ENCODE results near the gene CCL3. TPM values are rescaled to one million over a fixed set of nuclear protein-coding genes. Genes with fewer than 3 reads are reported as not detected.

Gene CCL3
- total and polyA plus RNA-seq, 2 donors (not counting 3 experiments of a cell fraction or from before 2014, with no cell fraction given), result not detected

DNA sequence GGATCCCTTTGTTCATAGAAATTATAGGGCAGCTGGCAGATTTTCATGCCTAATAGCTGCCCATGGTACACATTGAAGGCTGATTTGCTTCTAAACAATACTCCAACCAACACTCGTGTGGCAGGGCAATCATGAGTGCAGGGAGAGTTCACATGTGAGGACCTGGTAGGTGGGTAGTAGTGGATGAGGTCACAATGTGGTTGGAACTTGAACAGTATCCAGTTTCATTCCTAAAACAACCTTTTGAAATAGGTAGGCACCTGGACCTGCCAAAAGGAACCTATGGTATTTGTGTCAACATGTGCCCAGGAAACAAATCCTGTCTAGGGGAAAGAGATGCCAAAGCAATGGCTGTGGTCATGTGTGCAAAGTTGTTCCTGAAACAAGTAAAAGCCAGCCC is 46.5 kb upstream of the CCL3 start:
- dilution Hi-C loops (cut with MboI; ENCODE audit: extremely low pct_ligation_motif_present, low sequenced_read_pairs), result no loop called here

DNA sequence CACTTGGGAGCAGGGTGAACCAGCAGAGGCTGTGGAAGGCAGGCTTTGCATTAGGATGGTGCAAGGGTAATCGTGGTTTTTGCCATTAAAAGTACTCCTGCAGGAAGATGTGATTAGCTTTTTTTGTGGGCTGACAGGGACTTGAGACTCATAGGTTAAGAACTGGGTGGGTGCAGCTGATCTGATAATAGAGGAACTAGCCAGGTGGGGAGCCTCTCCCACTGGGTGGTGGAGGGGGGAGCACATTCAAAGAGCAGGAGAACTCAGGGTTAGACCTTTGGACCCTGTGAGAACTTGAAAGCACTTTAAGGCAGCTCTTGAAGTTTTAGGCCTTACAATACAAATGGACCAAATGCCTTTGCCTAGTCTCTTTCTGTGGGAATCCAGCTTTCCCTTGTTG is 46.1 kb upstream of the CCL3 start:
- Histone ChIP-seq H3K27ac (ENCODE audit: insufficient read depth, low read depth, low read length) (no peak overlapping the region), H3K9me1 (replicated peaks; ENCODE audit: control insufficient read depth, extremely low read depth, insufficient read depth, low read length) (no peaks in the 10 kb centered on the region), H3K9ac (replicated peaks; ENCODE audit: extremely low read depth, insufficient read depth, low read length) (no peak overlapping the region), H3K4me1 (ENCODE audit: control insufficient read depth, extremely low read depth, insufficient read depth, low read length) (no peaks in the 10 kb centered on the region), H4K20me1 (replicated peaks; ENCODE audit: control insufficient read depth, extremely low read depth, insufficient read depth, low read length) (no peaks in the 10 kb centered on the region), H3K4me2 (ENCODE audit: insufficient read depth, low read length) (no peak overlapping the region), H3K4me3 (replicated peaks in 1 of 3; ENCODE audit: insufficient read depth in 1 of 3, low read depth in 1 of 3, low read length in 3 of 3) (no peak overlapping the region), H3K9me3 (replicated peaks; ENCODE audit: control insufficient read depth, insufficient read depth, low read length) (no peaks in the 10 kb centered on the region), H2AFZ (ENCODE audit: low read depth, low read length) (no peak overlapping the region), H3K79me2 (ENCODE audit: control insufficient read depth, insufficient read depth, low read length) (no peaks in the 10 kb centered on the region), H3K27me3 (ENCODE audit: control insufficient read depth in 2 of 2, insufficient read depth in 2 of 2, low read length in 2 of 2) (peaks cover 0 to 8% of the 10 kb centered on the region in 2 experiments), H3K36me3 (ENCODE audit: control insufficient read depth in 2 of 2, extremely low read depth in 1 of 2, insufficient read depth in 2 of 2, low read length in 2 of 2) (no peaks in the 10 kb centered on the region)
- TF ChIP-seq, protein P1, sequence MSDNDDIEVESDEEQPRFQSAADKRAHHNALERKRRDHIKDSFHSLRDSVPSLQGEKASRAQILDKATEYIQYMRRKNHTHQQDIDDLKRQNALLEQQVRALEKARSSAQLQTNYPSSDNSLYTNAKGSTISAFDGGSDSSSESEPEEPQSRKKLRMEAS (IDR thresholded peaks at IDR 0.05; ENCODE audit: insufficient read depth, insufficient read length), result no peak
- TF ChIP-seq EZH2 (IDR thresholded peaks at IDR 0.05; ENCODE audit: borderline replicate concordance, low read depth, low read length, severe bottlenecking), result no peak
- TF ChIP-seq, protein P2, sequence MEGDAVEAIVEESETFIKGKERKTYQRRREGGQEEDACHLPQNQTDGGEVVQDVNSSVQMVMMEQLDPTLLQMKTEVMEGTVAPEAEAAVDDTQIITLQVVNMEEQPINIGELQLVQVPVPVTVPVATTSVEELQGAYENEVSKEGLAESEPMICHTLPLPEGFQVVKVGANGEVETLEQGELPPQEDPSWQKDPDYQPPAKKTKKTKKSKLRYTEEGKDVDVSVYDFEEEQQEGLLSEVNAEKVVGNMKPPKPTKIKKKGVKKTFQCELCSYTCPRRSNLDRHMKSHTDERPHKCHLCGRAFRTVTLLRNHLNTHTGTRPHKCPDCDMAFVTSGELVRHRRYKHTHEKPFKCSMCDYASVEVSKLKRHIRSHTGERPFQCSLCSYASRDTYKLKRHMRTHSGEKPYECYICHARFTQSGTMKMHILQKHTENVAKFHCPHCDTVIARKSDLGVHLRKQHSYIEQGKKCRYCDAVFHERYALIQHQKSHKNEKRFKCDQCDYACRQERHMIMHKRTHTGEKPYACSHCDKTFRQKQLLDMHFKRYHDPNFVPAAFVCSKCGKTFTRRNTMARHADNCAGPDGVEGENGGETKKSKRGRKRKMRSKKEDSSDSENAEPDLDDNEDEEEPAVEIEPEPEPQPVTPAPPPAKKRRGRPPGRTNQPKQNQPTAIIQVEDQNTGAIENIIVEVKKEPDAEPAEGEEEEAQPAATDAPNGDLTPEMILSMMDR (IDR thresholded peaks at IDR 0.05; ENCODE audit: extremely low read depth in 1 of 2, insufficient read depth in 1 of 2, low read depth in 1 of 2, low read length in 2 of 2), result no peak
- TF ChIP-seq POLR2A (IDR thresholded peaks at IDR 0.05; ENCODE audit: low read depth, low read length), result no peak
- no peak for TF ChIP-seq JUN (IDR thresholded peaks at IDR 0.05; ENCODE audit: borderline replicate concordance, insufficient read depth, insufficient read length, low read depth)
- dilution Hi-C loops (cut with MboI; ENCODE audit: extremely low pct_ligation_motif_present, low sequenced_read_pairs), result no loop called here
- FAIRE-seq (no peak), DNase-seq (ENCODE audit: low read depth, low spot score) (no peak)
- BruUV-seq (replicated peaks), result no TSS peak
- intact Hi-C loops (cut with micrococcal nuclease), result no loop called here
- POLR2A ChIA-PET, result no interaction called here
- CTCF ChIA-PET, result interaction anchor here (1.1 to 2.4 kb wide), 2 partner anchors 13 to 127 kb away, joined by 3 to 17 read pairs; no protein-coding TSS in a partner anchor

More for the DNA sequence above, 46.5 kb upstream of the CCL3 start:
- Histone ChIP-seq H3K4me2 (ENCODE audit: insufficient read depth, low read length) (no peak overlapping the region), H3K4me3 (replicated peaks in 1 of 3; ENCODE audit: insufficient read depth in 1 of 3, low read depth in 1 of 3, low read length in 3 of 3) (no peak overlapping the region), H4K20me1 (replicated peaks; ENCODE audit: control insufficient read depth, extremely low read depth, insufficient read depth, low read length) (no peaks in the 10 kb centered on the region), H3K9me1 (replicated peaks; ENCODE audit: control insufficient read depth, extremely low read depth, insufficient read depth, low read length) (no peaks in the 10 kb centered on the region), H3K9ac (replicated peaks; ENCODE audit: extremely low read depth, insufficient read depth, low read length) (no peak overlapping the region), H3K27me3 (ENCODE audit: control insufficient read depth in 2 of 2, insufficient read depth in 2 of 2, low read length in 2 of 2) (peaks cover 0 to 8% of the 10 kb centered on the region in 2 experiments), H3K9me3 (replicated peaks; ENCODE audit: control insufficient read depth, insufficient read depth, low read length) (no peaks in the 10 kb centered on the region), H3K79me2 (ENCODE audit: control insufficient read depth, insufficient read depth, low read length) (no peaks in the 10 kb centered on the region), H3K27ac (ENCODE audit: insufficient read depth, low read depth, low read length) (no peak overlapping the region), H3K36me3 (ENCODE audit: control insufficient read depth in 2 of 2, extremely low read depth in 1 of 2, insufficient read depth in 2 of 2, low read length in 2 of 2) (no peaks in the 10 kb centered on the region), H2AFZ (ENCODE audit: low read depth, low read length) (no peak overlapping the region), H3K4me1 (ENCODE audit: control insufficient read depth, extremely low read depth, insufficient read depth, low read length) (no peaks in the 10 kb centered on the region)
- FAIRE-seq (no peak), DNase-seq (ENCODE audit: low read depth, low spot score) (no peak)
- intact Hi-C loops (cut with micrococcal nuclease), result no loop called here
- TF ChIP-seq FOS (IDR thresholded peaks at IDR 0.05; ENCODE audit: borderline replicate concordance, insufficient read depth, low read length), result no peak
- TF ChIP-seq, protein P1 (IDR thresholded peaks at IDR 0.05; ENCODE audit: insufficient read depth, insufficient read length), result no peak
- ChIA-PET POLR2A (no interaction called here), CTCF (interaction anchor here (1.1 to 2.4 kb wide), 2 partner anchors 13 to 127 kb away, joined by 3 to 17 read pairs; no protein-coding TSS in a partner anchor)
- BruUV-seq (replicated peaks), result no TSS peak
